ENCODE data around the gene LRRC40.
A peak's percentile ranks its signal among the peaks of the same experiment; 100 is the strongest.

The LRRC40 gene

GRCh38 chr1:70205434-70206118 is at the start of gene LRRC40:
LRRC40 (minus strand) TSS chr1:70205579; CDS start chr1:70205540, 39 bp downstream.
- Histone ChIP-seq H3K9me3 (ENCODE audit: insufficient read depth, low read length) (no peaks in the 10 kb centered on the region), H3K27ac (ENCODE audit: low read length) (peak within 1 kb of the TSS; percentile 67), H3K36me3 (replicated peaks; ENCODE audit: low read depth, low read length) (no peaks in the 10 kb centered on the region), H4K20me1 (ENCODE audit: insufficient read depth, low read length) (0 out of 2 replicates have a peak, but pooled peaks cover 4% of the 10 kb centered on the region), H3K4me1 (ENCODE audit: low read length) (peaks cover 32% of the 10 kb centered on the region), H3K27me3 (ENCODE audit: low read depth, low read length) (no peaks in the 10 kb centered on the region), H3K4me2 (ENCODE audit: low read length) (peak within 1 kb of the TSS; percentile 85), H3K79me2 (ENCODE audit: low read length) (peaks cover 99% of the 10 kb centered on the region), H2AFZ (ENCODE audit: low read depth, low read length) (peak within 1 kb of the TSS; percentile 83), H3K9ac (ENCODE audit: low read length) (peak within 1 kb of the TSS; percentile 91), H3K4me3 (ENCODE audit: low read length) (peak within 1 kb of the TSS; percentile 97)
- TF ChIP-seq CTCF (IDR thresholded peaks at IDR 0.05; ENCODE audit: low read depth, low read length) (no peak), EZH2phosphoT487 (IDR thresholded peaks at IDR 0.05; ENCODE audit: low read depth) (no peak)

DNA sequence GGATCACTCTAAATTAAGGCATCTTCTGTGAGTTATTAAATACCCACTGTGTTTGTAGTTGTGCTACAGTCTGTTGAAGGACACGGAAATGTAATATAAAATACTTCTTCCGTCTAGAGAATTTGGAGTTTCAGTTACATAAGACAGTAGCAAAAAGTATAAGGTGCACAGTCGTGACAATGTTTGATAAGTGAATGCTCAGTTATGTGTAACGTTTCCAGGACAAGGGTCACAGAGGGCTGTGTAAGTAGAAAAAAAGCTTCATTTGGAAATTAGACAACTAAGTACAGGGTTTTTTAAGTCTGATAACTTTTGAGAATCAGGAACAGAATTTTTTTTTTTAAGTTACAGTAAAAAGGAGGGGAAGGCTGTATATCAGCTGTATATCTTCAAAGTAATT is 43.4 kb upstream of the LRRC40 start:
- H3K27ac ChIP-seq (ENCODE audit: low read length), result no peak overlapping the region
- H3K4me3 ChIP-seq (ENCODE audit: low read length), result no peak overlapping the region
- H3K36me3 ChIP-seq (replicated peaks; ENCODE audit: low read depth, low read length), result peaks cover 72% of the 10 kb centered on the region

DNA sequence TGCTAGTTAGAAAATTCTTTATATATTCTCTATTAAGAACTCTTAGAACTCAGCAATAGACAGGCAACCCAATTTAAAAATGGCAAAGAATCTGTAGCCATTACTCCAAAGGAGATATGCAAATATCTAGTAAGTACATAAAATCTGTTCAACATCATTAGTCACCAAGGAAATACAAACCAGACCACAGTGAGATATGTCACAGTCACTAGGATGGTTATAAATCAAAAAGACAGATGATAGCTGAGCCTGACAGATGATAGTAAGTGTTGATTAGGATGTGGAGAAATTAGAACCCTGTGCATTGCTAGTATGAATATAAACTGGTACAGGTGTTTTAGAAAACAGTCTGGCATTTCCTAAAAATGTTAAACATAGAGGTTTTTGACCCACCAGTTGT is 42.4 kb upstream of the LRRC40 start:
- no peak overlapping the region for H3K27ac ChIP-seq (ENCODE audit: low read length)
- peaks cover 5% of the 10 kb centered on the region; the same call in 1 of the 2 replicates for H3K79me2 ChIP-seq (ENCODE audit: low read length)
- no peaks in the 10 kb centered on the region for H3K4me1 ChIP-seq (ENCODE audit: low read length)
- no peak overlapping the region for H2AFZ ChIP-seq (ENCODE audit: low read depth, low read length)
- no peak overlapping the region for H3K9ac ChIP-seq (ENCODE audit: low read length)
- peaks cover 69% of the 10 kb centered on the region for H3K36me3 ChIP-seq (replicated peaks; ENCODE audit: low read depth, low read length)
- no peak overlapping the region for H3K4me2 ChIP-seq (ENCODE audit: low read length)
- no peaks in the 10 kb centered on the region for H4K20me1 ChIP-seq (ENCODE audit: insufficient read depth, low read length)
- no peaks in the 10 kb centered on the region for H3K27me3 ChIP-seq (ENCODE audit: low read depth, low read length)
- no peaks in the 10 kb centered on the region for H3K9me3 ChIP-seq (ENCODE audit: insufficient read depth, low read length)
- no peak overlapping the region for H3K4me3 ChIP-seq (ENCODE audit: low read length)
- TF ChIP-seq EZH2phosphoT487 (IDR thresholded peaks at IDR 0.05; ENCODE audit: low read depth), result no peak

More for the DNA sequence above, 43.4 kb upstream of the LRRC40 start:
- Histone ChIP-seq H3K9ac (ENCODE audit: low read length) (no peak overlapping the region), H3K9me3 (ENCODE audit: insufficient read depth, low read length) (no peaks in the 10 kb centered on the region), H3K4me2 (ENCODE audit: low read length) (no peak overlapping the region), H4K20me1 (ENCODE audit: insufficient read depth, low read length) (no peaks in the 10 kb centered on the region), H3K79me2 (ENCODE audit: low read length) (peaks cover 4% of the 10 kb centered on the region; the same call in 1 of the 2 replicates), H3K4me1 (ENCODE audit: low read length) (no peaks in the 10 kb centered on the region), H3K27me3 (ENCODE audit: low read depth, low read length) (no peaks in the 10 kb centered on the region), H2AFZ (ENCODE audit: low read depth, low read length) (no peak overlapping the region)
- no peak for TF ChIP-seq CTCF (IDR thresholded peaks at IDR 0.05; ENCODE audit: low read depth, low read length)
- TF ChIP-seq EZH2phosphoT487 (IDR thresholded peaks at IDR 0.05; ENCODE audit: low read depth), result no peak

DNA sequence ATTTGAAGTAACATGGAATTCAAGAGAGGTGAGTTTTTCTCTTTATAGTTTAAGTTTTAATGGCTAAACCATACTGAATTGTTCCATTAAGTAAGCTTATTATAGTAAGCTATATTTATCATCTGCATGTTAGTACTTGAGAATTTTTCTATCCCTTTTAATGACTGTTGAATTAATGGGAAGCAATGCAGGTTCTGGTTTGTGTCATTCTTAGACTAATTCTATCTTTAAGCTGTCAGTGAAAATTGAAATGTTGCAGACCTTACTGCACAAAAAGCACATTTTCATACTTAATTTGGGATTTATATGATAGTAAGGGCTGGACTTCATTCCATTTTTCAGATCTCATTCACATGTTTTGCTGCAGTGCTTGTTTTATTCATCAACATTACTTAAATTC is 41.7 kb upstream of the LRRC40 start:
- no peaks in the 10 kb centered on the region for H3K27me3 ChIP-seq (ENCODE audit: low read depth, low read length)
- H3K36me3 ChIP-seq (replicated peaks; ENCODE audit: low read depth, low read length), result peaks cover 68% of the 10 kb centered on the region
- H3K4me2 ChIP-seq (ENCODE audit: low read length), result no peak overlapping the region
- H3K9me3 ChIP-seq (ENCODE audit: insufficient read depth, low read length), result no peaks in the 10 kb centered on the region
- H2AFZ ChIP-seq (ENCODE audit: low read depth, low read length), result no peak overlapping the region
- H3K4me1 ChIP-seq (ENCODE audit: low read length), result no peaks in the 10 kb centered on the region
- TF ChIP-seq EZH2phosphoT487 (IDR thresholded peaks at IDR 0.05; ENCODE audit: low read depth) (no peak), CTCF (IDR thresholded peaks at IDR 0.05; ENCODE audit: low read depth, low read length) (no peak)
- H3K79me2 ChIP-seq (ENCODE audit: low read length), result peaks cover 5% of the 10 kb centered on the region; the same call in 1 of the 2 replicates
- no peak overlapping the region for H3K9ac ChIP-seq (ENCODE audit: low read length)
- no peak overlapping the region for H3K4me3 ChIP-seq (ENCODE audit: low read length)
- H4K20me1 ChIP-seq (ENCODE audit: insufficient read depth, low read length), result no peaks in the 10 kb centered on the region
- H3K27ac ChIP-seq (ENCODE audit: low read length), result no peak overlapping the region
